Uterus (tissue), 2 donors: ENCODE measurements around the gene DGKH.

Source experiments
- POLR2A ChIP-seq, 2 donors: fragments of 450-650 bp; IDR thresholded peaks; one replicate each; pipeline ENCODE4 v1.6.1; 2016; ENCODE audit warnings: antibody characterized with exemption in 2 of 2, mild to moderate bottlenecking in 1 of 2, moderate library complexity in 1 of 2
- TF ChIP-seq, protein P1 (sequence below), 4 experiments: fragments of 200-600 bp in 2 of 4; fragments of 450-650 bp in 2 of 4; sonication (generic) in 2 of 4; IDR thresholded peaks; one replicate each; pipeline ENCODE4 v1.5.1; 2016 to 2019; ENCODE audit warnings: antibody characterized with exemption in 4 of 4, mild to moderate bottlenecking in 2 of 4, moderate library complexity in 1 of 4

DNA sequence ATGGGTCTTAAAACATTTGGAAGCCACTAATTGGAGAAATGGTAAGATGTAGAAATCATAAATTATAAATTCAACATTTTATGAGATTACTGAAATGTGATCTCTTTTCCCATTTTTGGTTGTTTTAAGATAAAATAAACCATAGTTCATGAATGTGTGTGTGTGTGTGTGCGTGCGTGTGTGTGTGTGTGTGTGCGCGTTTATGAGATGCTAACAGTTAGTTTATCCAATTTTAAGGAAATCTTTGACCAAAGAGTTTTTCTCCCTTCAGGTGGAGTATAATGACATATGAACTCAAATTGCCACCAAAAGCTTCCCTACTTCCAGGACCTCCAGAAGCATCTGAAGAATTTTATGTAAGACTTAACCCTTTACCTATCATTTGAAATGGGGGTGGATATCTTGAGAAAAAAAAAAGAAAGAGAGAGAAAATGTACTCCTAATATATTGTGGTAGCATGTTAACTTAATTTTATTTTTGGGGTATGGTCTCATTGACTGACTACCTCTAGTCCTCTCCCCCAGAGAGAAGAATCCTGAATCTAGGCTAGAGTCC is 125.4 kb downstream of the DGKH start:
- TF ChIP-seq, protein P1, sequence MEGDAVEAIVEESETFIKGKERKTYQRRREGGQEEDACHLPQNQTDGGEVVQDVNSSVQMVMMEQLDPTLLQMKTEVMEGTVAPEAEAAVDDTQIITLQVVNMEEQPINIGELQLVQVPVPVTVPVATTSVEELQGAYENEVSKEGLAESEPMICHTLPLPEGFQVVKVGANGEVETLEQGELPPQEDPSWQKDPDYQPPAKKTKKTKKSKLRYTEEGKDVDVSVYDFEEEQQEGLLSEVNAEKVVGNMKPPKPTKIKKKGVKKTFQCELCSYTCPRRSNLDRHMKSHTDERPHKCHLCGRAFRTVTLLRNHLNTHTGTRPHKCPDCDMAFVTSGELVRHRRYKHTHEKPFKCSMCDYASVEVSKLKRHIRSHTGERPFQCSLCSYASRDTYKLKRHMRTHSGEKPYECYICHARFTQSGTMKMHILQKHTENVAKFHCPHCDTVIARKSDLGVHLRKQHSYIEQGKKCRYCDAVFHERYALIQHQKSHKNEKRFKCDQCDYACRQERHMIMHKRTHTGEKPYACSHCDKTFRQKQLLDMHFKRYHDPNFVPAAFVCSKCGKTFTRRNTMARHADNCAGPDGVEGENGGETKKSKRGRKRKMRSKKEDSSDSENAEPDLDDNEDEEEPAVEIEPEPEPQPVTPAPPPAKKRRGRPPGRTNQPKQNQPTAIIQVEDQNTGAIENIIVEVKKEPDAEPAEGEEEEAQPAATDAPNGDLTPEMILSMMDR (IDR thresholded peaks at IDR 0.05) = no peak
- TF ChIP-seq POLR2A (IDR thresholded peaks at IDR 0.05) = no peak
